Type B pancreatic cell (in vitro differentiated cells): ENCODE measurements around the gene ZCCHC7. TPM values are rescaled to one million over a fixed set of nuclear protein-coding genes. Genes with fewer than 3 reads are reported as not detected.
"Not testable (repeated sequence)": the region's sequence is repeated elsewhere in the genome, so short reads cannot be mapped to it uniquely, and the experiment has no call there.

ENCODE experiments used
- DNase-seq: peaks from one replicate; pipeline ENCODE4 v3.0.0; 2021; ENCODE audit warnings: mixed read lengths; ENCODE audit not compliant: unreplicated experiment; ENCODE audit errors: extremely low spot score
- H3K27ac Mint-ChIP-seq: 2 replicates; pipeline ENCODE4 v1.8.0; 2021; ENCODE audit warnings: mild to moderate bottlenecking, mixed read lengths
- H3K27me3 Mint-ChIP-seq: 2 replicates; pipeline ENCODE4 v1.8.0; 2021; ENCODE audit warnings: mixed read lengths
- H3K36me3 Mint-ChIP-seq: 2 replicates; pipeline ENCODE4 v1.8.0; 2021; ENCODE audit warnings: mixed read lengths
- H3K4me1 Mint-ChIP-seq: one replicate; pipeline ENCODE4 v1.8.0; 2021; ENCODE audit warnings: mixed read lengths; ENCODE audit not compliant: unreplicated experiment
- H3K4me3 Mint-ChIP-seq: 2 replicates; pipeline ENCODE4 v1.8.0; 2021; ENCODE audit warnings: mild to moderate bottlenecking, mixed read lengths
- H3K9me3 Mint-ChIP-seq: 2 replicates; pipeline ENCODE4 v1.8.0; 2021; ENCODE audit warnings: mixed read lengths
- total RNA-seq: library from RNA; stranded (reverse); gene quantifications from 2 replicates; pipeline ENCODE4 v1.2.1, GENCODE V29; 2021; ENCODE audit warnings: low replicate concordance
- TF ChIP-seq, protein P1 (sequence below): fragments of 200-600 bp; sonication (generic); conservative IDR thresholded peaks from 2 replicates; pipeline ENCODE4 v1.5.0; 2021; ENCODE audit warnings: antibody characterized with exemption, mild to moderate bottlenecking

The ZCCHC7 gene
- total RNA-seq, 1 donor from 2014 or later: 20.3 TPM

DNA sequence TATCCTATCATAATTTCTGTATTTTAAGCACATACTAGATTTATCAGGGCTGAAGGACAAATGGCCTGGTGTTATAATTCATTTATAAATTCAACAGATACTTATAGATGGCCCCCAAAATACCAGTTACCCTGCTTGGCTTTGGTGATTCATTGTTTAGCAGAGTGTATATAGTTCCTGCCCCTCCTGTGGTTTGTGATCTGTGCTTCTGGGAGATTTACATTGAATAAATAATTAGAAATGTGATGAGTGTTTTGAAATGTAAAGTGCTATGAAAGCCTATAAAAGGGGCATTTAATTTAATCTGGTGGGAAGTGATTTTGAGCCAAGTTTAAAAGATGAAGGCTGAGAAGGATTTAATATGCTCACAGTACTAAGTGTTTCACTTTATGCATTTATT, 36.7 kb upstream of the ZCCHC7 start:
- peaks cover 9% of the 10 kb centered on the region for H3K36me3 Mint-ChIP-seq
- DNase-seq: no peak
- H3K27ac Mint-ChIP-seq: no peak overlapping the region
- H3K4me1 Mint-ChIP-seq: peaks cover 14% of the 10 kb centered on the region
- peaks cover 6% of the 10 kb centered on the region for H3K27me3 Mint-ChIP-seq
- TF ChIP-seq, protein P1, sequence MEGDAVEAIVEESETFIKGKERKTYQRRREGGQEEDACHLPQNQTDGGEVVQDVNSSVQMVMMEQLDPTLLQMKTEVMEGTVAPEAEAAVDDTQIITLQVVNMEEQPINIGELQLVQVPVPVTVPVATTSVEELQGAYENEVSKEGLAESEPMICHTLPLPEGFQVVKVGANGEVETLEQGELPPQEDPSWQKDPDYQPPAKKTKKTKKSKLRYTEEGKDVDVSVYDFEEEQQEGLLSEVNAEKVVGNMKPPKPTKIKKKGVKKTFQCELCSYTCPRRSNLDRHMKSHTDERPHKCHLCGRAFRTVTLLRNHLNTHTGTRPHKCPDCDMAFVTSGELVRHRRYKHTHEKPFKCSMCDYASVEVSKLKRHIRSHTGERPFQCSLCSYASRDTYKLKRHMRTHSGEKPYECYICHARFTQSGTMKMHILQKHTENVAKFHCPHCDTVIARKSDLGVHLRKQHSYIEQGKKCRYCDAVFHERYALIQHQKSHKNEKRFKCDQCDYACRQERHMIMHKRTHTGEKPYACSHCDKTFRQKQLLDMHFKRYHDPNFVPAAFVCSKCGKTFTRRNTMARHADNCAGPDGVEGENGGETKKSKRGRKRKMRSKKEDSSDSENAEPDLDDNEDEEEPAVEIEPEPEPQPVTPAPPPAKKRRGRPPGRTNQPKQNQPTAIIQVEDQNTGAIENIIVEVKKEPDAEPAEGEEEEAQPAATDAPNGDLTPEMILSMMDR: no peak
- no peak overlapping the region for H3K4me3 Mint-ChIP-seq
- no peaks in the 10 kb centered on the region for H3K9me3 Mint-ChIP-seq

DNA sequence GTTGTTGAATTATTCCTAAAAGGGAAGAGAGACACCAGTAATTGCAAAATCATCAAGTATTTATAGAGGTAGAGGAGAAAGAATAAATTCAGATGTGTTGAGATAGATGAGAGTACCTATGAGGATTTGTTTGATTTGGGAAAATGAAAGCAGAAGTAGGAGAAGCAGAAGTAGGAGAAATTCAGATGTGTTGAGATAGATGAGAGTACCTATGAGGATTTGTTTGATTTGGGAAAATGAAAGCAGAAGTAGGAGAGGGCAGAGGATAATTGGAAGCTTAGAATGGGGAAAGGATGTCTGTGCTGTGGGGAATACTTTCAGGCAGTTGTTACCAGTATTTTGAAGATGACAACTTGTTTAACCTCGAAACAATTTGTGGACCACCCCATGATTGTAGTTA, 35.1 kb upstream of the ZCCHC7 start:
- Mint-ChIP-seq H3K4me1 (peaks cover 10% of the 10 kb centered on the region), H3K27ac (no peak overlapping the region), H3K27me3 (no peaks in the 10 kb centered on the region), H3K4me3 (no peak overlapping the region), H3K9me3 (no peaks in the 10 kb centered on the region), H3K36me3 (peaks cover 9% of the 10 kb centered on the region)
- no peak for DNase-seq
- TF ChIP-seq, protein P1: no peak

DNA sequence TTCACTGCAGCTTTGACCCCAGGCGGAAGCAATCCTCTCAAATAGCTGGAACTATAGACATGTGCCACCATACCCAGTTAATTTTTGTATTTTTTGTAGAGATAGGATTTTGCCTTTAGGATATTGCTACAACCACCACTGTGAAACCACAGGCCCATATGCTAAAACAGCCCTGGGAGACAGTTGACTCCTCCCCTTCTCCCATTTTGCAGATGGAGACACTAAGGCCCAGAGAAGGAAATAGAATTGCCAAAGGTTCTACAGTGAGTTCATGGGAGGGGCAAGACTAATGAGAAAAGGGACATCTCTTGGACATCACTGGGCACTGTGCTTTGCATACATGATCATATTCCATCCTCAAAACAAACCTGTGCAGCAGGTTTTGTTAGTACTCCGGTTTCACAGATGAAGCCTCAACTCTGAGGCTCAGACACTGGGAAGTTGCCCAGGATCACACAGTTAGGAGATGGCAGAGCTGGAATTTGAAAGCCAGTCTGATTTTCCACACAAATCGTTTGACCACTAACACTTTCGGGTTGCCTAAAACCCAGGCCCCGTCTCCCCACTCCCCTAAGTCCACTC, 27.6 kb upstream of the ZCCHC7 start:
- not testable (repeated sequence) for H3K4me3 Mint-ChIP-seq, H3K27ac Mint-ChIP-seq, H3K9me3 Mint-ChIP-seq, DNase-seq, H3K4me1 Mint-ChIP-seq, H3K36me3 Mint-ChIP-seq, H3K27me3 Mint-ChIP-seq

DNA sequence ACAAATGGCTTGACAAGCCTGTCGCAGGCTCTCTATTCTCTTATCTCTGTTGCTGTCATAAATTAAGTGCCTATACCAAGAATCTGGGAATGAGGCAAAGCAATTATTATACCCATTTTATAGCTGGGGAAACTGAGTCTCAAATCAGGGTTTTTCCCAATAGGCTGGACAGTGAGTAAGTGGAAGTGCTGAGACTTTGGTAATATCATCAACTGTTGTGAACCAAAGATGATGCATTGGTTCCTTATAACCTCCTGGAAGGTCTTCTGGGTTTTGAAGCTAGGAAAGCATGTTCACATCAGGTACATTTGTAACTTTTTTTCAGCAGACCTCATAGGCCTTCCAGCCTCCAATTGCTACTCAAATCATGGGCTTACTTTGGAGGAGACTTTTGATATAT, 25.6 kb upstream of the ZCCHC7 start:
- H3K4me3 Mint-ChIP-seq: no peak overlapping the region
- no peak overlapping the region for H3K27ac Mint-ChIP-seq
- no peak for DNase-seq

DNA sequence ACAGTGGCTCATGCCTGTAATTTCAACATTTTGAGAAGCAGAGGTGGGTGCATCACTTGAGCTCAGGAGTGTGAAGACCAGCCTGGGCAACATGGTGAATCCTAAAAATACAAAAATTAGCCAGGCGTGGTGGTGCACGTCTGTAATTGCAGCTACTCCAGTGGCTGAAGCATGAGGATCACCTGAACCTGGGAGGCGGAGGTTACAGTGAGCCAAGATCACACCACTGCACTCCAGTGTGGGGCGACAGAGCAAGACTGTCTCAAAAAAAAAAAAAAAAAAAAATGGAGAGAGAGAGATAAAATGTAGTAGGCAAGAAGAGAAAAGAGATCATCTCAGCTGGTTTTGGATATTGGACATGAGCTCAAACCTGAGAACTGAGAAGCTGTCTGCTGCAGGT, 23.7 kb upstream of the ZCCHC7 start:
- H3K9me3 Mint-ChIP-seq: no peaks in the 10 kb centered on the region

More for the DNA sequence above, 25.6 kb upstream of the ZCCHC7 start:
- Mint-ChIP-seq H3K4me1 (no peaks in the 10 kb centered on the region), H3K27me3 (peaks cover 4% of the 10 kb centered on the region), H3K36me3 (no peaks in the 10 kb centered on the region), H3K9me3 (no peaks in the 10 kb centered on the region)
- TF ChIP-seq, protein P1: no peak

DNA sequence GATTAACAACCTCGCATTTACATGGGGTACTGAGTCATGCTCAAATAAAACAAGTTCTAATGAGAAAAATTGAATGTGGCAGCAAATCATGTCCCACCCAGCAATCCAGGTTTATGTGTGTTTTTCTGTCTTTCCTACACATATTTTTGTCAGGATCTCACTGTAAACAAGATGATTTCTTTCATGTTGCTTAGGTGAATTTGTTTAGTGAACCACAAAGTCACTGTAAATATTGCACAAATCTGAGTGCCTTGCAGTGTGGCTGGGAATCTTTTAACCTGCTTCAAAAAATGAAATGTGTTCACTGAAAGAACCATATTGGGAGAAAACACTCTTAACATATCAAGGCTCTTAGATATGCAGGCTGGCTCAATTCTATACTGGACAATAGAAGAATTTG, 23.1 kb upstream of the ZCCHC7 start:
- Mint-ChIP-seq H3K27me3 (peaks cover 4% of the 10 kb centered on the region), H3K4me3 (no peak overlapping the region), H3K27ac (no peak overlapping the region), H3K36me3 (no peaks in the 10 kb centered on the region), H3K9me3 (no peaks in the 10 kb centered on the region), H3K4me1 (no peaks in the 10 kb centered on the region)
- DNase-seq: no peak
- TF ChIP-seq, protein P1: no peak

More for the DNA sequence above, 23.7 kb upstream of the ZCCHC7 start:
- no peaks in the 10 kb centered on the region for H3K36me3 Mint-ChIP-seq
- no peaks in the 10 kb centered on the region for H3K4me1 Mint-ChIP-seq
- no peak for DNase-seq
- no peak overlapping the region for H3K27ac Mint-ChIP-seq
- H3K4me3 Mint-ChIP-seq: no peak overlapping the region
- peaks cover 4% of the 10 kb centered on the region for H3K27me3 Mint-ChIP-seq
- TF ChIP-seq, protein P1: no peak
